Iris pigment epithelial cell (primary cell): ENCODE results near the gene CORO7.

Source experiments
- DNase-seq: peaks from one replicate; pipeline ENCODE4 v3.0.0-alpha.2; 2011; ENCODE audit warnings: low read depth

CORO7 gene

DNA sequence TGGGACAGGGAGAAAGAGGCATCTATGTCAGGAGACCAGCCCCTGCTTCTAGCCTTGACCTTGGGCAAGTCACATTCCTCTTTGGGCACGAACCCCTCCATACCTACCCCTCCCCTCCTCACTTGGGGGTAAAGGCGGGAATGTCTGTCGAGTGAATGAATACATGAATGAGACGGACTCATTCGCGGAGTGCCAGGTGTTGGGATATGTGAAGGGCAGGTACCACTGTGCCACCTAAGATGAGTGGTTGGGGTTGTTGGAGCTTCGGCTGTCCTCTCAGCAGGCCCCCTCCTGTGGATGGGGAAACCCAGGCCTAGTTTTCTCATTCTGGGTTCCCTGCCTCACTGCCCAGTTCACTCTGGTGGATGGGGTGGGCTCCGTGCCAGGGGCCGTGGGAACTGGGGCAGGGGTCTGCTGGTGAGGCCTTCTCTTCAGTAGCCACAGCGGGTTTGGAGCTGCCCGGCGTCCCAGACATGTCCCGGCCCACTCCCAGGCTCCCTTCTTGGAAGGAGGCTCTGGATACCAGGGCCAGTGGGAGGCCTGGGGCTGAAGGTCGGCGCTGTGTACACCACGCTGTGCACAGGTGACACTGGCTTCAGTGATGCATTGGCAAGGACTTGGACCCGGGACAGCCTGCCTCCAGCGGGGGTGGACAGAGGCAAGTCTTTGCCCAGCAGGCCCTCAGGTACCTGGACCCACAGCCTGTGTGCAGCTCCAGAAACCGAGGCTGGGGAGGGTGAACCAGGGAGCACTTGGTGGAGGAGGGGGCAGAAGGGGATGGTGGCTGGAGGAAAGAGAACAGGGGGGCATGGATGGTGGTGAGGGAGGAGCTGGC is 94.9 kb downstream of the CORO7 start:
- DNase-seq, result no peak

DNA sequence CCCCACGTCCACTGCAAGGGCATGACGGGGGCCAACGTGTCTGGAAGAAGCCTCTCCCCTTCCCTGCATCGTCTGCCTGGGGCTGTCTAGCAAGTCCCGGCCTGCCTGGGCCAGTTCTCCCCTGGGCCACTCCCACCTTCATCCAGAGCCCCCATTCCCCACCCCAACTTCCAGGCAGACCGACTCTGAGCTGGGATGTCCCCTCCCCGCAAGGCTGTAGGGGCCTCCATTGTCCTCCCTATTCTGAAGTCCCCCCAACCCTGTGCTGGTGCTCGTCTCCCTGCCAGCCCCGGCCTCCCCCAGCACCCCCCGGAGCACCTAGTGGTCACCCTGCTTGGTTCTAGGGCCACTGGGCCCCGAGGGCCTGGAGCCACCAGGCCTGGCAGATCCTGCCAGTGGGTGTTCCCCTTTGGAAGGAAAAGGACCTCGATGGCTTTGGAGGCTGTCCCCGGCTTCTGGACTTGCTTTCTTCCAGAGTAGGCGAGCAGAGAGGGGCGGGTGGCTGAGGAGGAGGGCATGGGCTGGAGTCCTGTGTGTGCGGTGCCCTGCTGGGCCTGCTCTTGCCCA is 95.7 kb downstream of the CORO7 start:
- DNase-seq, result no peak

DNA sequence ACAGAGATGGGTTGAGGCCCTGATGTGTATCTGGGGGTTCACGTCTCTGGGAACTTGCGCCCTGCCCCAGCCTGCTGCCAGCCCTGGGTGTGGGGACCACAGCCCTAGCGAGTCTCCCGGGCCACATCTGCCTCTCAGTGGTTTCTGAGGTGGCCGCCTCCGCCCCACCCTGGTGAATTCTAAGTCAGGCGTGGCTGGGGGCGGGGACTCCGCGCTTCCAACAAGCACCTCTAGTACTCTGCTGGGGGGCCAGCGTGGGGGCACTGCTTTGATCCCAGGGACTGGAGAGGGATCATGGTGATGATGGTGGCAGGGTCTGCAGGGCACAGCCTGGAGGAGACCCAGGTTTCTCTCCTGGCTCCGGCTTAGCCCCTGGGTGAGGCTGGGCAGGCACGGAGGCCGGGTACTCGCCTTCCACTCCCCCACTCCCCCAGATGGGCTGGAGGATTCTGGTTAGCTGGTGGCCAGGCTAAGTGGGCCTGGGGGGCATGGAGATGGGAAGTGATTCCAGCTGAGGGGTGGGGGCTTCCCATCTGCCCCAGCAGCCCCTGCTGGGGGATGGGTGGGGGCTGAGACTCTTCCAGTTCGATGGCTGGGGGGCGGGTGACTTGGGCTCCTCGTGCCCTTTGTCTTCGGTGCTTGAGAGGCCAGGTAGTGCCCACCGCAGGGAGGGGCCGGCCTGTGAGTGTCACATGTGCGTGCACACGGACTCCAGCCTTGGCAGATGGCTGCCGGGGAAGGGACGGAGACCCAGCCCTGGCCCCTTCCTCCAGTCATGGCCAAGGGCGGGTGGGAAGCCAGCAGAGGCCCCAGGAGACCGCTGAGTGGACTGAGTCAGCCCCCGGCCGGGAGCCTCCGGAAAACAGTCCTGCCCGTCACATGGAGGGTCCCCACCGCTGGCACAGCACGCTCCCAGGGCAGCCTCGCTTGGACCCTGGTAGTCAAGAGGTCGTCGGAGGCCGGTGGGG is 96.7 kb downstream of the CORO7 start:
- DNase-seq, result no peak

DNA sequence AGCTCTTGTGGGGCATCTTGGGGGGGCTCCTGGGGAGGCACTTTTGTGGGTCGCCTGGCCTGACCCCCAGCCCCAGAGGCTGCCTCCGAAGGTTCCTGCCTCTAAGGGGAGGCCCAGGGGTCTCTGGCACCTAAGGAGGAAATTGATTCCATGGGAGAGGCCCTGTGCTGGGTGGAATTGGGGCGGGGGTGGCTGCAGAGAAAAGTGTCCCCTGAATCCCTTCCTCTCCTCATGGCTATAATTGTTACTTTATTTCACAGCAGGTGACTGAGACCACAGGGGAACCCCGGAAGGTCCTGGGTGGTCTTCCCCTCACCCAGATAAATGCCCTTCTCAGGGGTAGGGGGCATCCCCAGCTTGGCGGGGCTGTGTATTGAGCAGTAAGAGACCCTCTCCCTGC is 97.4 kb downstream of the CORO7 start:
- DNase-seq, result no peak

DNA sequence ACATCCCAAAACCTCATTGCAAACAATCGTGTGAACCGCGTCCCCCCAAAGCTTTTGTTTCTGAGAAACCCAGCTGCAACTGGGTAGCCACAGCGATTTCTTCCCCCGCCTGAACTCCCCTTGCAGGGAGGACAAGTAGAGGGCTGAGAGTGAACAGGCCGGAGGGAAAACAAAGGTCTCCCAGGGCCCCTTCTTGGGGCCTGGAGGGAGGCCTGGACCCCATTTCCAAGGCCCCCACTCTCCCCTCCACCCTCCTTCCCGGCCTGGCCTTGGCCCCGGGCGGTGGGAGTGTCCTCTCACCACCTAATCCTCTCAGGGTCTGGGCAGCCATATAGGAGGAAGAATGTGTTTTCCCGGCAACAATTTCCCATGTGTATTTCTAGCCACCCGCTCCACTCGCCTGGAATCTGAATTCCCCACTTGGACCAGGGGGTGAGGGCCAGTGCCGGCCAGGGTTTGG is 97.9 kb downstream of the CORO7 start:
- no peak for DNase-seq

DNA sequence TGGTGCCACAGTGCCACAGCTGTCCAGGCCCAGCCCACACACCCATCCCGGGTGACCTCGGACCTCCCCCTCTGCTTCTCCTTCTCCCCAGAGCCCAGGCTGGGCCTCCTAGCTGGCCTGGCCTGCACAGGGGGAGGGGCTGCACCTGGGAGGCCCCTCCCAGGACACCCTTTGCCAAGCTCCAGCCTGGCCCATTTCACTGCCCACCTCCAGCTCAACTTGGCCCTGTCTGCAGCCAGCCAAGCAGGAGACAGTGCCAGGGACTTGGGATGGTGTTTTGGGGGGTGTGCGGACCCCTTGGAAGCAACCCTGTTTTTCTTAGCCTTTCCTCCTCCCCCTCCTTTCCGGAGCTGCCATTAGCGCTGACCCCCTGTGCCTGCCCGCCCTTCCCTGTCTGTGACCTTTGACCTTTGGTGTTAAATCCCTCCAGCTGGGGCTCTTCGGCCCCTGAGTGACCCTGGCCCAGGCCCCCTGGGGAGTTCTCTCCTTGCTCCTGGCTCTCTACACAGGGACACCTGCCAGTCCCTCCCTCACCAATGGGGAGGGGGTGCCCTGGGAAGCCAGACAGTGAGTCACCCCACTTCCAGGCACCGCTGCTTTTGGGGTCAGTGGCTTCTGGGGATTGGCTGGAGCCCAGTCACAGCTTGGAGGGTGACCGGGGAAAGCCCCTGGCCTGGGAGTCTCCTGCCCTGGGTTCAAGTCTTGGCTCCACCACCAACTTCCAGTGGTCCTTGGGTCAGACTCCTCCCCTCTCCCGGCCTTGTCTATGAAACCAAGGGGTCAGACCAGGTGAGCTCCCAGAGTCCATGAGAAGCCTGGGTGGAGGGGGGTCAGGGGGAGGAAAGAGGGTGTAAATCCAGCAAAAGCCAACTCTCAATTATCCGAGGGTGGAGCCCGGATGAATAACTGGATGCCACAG is 98.6 kb downstream of the CORO7 start:
- DNase-seq, result peak; percentile 40

DNA sequence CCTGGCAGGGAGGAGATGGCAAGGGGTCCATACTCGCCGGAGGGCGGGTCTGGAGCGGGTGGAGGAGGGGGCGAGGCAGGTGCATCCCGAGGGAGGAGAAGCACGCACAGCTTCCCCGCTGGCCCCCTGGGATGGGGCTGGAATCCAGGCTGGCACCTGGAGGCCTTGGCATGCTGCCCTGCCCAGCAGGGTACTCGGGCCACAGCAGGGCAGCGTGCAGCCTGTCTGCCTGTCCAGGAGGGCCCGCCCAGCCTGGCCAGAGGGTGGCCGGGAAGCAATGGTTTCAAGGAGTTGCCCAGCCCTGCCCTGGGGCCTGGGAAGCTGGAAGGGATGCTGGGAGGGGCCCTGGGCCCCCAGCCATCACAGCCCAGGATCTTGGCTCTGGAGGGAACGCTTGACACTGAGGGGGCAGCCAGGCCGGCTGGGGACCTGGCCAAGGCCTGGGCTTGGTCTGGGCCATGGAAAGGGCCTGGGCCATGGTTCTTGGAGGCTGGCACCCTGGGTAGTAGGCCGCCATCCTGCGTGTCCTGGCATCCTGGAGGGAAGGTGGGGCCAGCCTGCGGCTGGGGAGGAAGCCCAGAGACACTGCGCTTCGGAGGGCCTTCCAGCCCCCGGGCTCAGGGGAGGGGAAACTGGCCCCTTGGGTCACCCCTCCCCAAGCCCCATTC is 99.4 kb downstream of the CORO7 start:
- no peak for DNase-seq

DNA sequence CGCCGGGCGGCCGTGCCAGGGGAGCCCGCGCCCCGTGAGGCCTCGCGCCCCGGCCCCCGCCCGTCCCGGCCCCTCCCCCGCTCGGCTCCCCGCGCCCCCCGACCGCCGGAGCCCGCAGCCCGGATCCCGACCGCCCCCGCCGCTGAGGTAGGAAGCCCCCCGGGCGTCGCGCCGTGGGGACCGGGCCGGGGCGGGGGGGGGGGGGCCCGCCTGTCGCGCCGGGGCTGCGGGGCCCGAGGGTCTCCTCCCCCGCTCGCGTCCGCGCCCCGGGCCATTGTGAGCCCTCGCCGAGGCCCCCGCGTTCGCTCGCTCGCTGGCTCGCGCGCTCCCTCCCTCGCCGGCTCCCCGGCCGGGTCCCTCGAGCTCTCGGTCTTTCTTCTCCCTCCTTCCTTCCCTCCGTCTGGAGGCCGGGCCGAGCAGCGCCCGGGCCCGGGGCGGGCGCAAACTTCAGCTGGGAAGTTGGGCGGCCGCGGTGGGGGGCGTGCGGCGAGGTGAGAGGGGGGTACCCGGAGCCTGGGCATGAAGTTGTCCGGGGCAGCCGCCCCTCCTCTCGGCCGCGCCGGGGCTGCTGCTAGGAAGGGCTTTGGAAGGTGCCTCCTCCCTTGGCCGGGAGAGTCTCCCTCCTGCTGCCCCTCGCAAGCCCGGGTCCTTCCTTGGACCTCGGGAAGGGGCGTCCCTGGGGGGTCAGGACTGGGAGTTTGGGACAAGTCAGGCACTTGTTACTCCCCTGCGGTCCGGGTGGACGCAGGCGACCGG is 100.1 kb downstream of the CORO7 start:
- peak; percentile 48 for DNase-seq

DNA sequence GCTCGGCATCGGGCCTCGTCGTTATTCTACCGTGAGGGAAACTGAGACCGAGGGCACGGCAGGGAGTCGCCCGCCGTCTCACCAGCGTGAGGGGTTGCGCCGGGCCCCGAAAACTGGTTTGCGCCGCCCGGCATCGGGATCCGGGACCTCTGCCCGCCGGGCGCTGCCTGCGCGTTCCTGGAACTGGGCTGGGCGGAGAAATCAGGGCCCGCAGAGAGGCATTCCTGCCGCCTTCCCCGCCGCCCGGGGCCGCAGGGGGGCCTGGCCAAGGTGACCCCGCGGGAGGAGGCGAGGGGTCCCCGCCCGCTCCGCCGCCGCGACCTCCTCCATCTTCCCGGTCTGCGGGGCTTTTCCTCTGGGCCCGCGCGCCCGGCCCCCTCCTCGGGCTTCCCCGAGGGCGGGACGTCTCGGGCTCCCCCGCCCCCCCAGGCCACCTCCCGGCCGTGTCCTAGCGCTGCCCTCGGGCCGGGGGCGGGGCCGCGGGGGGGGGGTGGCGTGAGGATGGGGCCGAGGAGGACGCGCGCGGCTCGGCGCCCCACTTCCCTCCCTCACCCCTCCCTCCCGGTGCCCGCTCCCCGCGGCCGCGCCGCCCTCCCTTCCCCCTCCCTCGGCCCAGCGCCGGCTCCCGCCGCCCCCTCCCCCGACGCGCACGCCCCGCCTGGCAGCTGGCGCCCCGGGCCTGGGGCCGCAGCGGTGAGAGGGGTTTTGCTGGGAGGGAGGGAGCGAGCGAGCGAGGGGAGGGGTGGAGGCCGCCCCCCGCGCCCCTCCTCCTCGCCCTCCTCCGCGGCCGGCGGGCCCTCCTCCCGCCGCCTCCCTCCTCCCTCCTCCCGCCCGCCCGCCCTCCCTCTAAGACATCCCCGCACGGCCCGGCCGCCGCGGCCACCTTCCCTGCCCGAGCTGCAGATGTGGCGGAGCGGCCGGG is 100.9 kb downstream of the CORO7 start, which contains the start of gene GLIS2:
TSS of gene GLIS2 (plus strand) at position 882 of the 922 bp plus-strand sequence. CDS start 16,214 bp downstream, outside the sequence.
- peak; percentile 80 for DNase-seq

DNA sequence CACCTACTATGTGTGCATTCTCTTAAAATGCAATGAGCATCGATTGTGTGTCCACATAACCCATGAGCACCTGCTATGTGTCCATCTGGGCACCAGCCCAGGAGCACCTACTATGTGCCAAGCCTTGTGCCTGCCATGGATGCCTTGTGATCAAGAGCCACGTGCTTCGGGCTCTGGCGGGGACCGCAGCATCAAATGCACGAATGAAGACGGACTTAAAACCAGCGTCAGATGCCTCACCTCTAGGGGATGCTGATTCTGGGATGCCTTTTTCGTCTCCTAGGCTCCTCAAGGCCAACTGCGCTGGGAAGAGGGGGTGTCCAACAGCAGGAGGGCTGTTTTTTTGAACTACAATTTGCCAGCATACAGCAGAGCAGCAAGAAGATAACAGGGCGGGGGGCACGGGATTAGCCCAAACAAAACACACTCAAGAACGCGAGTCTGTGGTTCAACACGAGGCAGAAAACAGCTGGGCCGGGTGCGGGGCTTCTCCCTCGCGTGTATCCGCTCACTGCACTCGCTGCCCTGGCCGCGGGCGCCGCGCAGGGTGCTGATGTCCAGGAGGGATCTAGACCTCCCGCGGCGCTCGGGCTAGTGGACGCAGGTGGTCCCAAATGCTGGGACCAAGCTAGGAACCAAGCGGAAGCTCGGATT is 101.7 kb downstream of the CORO7 start:
- peak; percentile 62 for DNase-seq

DNA sequence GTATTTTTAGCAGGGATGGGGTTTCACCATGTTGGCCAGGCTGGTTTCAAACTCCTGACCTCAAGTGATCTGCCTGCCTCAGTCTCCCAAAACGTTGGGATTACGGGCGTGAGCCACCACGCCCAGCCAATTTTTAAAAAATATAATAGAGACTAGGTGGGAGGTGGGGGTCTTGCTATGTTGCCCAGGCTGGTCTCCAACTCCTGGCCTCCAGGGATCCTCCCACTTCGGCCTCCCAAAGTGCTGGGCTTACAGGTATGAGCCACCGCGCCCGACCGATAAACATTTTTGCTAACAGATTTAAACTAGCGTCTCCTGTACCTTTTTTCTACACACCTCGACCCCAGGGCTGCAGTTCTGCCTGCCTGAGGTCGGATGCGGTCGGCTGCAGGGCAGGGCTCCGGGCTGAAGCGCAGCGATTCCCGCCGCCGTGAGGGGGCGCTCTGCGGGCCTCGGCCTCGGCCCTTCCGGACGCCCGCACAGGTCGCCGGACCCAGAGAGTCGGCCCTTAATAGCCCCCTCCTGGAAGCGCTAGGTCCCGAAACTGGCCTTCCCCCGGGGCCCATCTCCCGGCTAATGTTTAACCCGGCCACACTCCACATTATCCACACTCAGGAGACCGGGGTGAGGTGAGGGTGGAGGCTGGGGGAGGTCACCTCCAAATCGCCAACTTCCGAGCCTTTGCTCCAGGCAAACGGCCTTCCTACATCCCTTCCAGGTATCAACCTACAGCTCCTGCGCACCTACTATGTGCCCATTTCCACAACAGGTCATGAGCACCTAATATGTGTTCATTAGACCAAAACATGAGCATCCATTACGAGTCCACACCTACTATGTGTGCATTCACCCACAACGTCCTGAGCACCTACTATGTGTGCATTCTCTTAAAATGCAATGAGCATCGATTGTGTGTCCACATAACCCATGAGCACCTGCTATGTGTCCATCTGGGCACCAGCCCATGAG is 102.5 kb downstream of the CORO7 start:
- DNase-seq, result no peak

DNA sequence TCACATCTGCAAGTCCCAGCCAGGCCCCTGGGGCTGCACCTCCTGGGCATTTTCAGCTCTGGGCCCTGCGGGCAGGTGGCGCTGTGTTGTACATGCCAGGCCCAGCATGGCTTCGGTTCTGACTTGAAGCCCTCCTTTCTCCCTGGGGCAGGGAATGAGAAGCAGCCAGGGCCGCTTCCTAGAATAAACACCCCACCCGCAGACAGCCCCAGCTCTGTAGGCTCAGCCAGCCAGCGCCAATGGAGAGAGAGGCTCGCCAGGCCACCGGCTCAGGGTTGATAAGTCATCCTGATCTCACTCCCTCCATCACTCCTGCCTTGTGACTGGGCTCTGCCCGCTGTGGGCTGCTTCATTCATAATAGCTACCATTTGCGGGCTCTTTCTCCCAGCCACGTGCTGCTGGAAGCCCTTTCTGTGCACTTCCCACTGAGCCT is 106.5 kb downstream of the CORO7 start:
- peak; percentile 69 for DNase-seq

DNA sequence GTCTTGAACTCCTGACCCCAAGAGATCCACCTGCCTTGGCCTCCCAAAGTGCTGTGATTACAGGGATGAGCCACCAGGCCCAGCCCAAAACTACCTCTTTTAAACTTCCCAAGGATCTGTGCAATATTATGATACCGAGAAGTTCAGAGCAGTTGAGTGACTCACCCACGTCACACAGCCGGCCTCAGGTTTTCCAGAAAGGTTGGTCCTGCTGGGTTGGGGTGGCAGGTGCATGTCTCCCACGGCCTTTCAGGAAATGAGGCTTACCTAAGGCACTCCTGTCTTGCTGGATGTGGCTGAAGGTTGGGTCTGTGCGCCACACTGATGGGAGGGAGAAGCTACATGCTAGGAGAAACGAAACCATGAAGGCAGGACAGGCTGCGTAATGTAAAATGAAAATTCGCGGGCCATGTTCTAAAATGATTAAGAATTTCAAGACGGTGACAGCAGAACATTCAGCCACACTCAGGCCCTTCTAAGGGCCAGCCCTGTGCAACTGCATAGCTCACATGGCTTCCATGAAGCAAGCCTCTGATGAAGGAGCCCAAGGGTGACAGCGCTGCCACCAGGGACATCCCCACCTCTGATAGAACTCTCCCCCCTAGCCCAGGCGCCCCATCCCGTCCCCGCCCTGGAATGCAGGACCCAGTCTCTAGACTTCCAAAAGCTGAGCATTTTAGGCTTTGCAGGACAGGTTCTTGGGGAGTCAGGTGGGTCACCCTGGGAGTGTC is 107.1 kb downstream of the CORO7 start:
- DNase-seq, result no peak

DNA sequence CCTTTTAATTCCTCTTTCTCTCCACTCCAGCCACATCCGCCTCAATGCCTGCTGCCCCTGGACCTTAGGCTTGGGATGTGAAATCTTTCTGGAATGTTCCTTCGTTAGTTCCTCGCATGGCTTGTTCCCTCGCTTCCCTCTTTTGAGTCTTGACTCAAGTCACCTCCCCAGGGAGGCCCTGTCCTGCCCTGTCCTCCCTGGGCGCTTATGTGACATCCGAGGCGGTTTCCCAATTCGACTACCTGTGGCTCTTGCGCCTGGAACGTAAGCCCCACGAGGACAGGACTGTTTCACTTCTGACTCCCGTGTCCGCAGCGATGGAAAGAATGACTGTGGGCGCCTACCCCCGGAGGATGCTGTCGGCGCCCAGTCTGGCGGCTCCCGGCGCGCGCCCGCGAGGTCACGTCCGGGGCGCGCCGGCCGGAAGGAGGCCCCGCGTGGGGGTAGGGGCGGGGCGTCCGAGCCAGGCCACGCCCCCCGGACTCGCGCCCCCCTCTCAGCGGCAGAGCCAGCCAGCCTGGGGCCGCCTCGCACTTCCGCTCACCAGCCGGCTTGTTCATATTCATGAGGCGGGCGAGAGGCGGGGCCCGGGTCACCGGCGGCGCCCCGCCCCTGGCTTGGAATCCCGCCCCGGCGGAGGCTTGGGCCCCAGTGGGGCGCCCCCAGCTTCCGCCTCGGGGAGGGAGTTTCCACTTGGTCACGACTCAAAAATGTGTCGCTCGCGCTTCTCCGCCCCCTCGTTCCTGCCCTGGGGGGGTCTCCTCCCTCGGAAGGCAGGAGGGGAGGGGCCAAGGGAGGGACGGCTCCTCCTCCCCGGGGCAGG is 109.0 kb downstream of the CORO7 start:
- DNase-seq, result peak; percentile 96

DNA sequence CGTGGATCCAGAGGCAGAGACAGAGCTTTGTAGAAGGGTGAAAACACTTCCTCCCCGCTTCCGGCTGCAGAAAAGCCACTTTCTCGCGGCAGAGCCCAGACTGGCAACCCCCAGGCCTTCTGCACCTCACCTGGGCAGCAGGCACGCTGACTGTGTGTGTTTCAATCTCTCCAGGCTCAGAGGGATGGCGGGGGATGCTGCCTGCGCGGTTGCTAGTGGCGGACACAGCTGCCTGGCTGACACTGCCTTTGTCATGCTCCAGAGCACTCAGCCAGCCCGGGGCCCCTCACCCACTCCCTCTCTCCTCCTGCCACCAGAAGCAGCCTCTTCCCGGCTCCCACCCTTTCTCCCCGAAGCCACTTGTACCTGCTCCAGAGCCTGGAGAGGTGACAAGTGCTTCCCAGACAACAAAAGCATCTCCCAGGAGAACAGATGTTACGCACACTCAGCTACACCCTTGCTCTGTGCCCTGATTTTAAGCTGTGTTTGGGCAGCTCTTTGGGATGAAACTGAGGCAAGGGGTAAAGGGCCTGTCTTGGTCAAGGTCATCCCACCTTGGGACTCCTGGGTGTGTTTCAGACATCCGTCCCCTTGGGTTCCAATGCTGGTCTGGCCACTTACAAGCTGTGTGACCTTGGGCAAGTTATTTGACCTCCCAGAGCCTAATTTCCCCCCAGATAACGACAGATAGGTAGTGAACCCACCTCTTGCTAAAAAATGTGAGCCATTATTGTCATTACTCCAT is 109.8 kb downstream of the CORO7 start:
- no peak for DNase-seq
